PC-3 (cell line): ENCODE data around the gene DNAJC6. TPM values are rescaled to one million over a fixed set of nuclear protein-coding genes. Genes with fewer than 3 reads are reported as not detected.

Experiments
- ATAC-seq: fragments of 200-7000 bp; cut with Tn5 transposase; 2 replicates; pipeline ENCODE4 v1.9.1; 2020; ENCODE audit warnings: mild to moderate bottlenecking, moderate library complexity
- BruUV-seq: library from RNA; stranded (reverse); fragments of 400-500 nt; replicated peaks from 2 replicates; lab custom pipeline; 2021; lab: Mats Ljungman, UMichigan
- CTCF ChIA-PET: fragments of 300-600 bp; sonication (Branson Sonifier 250); formaldehyde crosslinking; loops from one replicate; lab custom pipeline; 2022; ENCODE audit warnings: antibody characterized with exemption; lab: Charles Lee
- POLR2A ChIA-PET: fragments of 300-600 bp; sonication (Branson Sonifier 250); formaldehyde crosslinking; loops from one replicate; lab custom pipeline; 2022; ENCODE audit warnings: antibody characterized with exemption; ENCODE audit not compliant: unreplicated experiment; lab: Charles Lee
- DNase-seq: peaks from one replicate; pipeline ENCODE4 v3.0.0-alpha.2; 2015
- H2AFZ ChIP-seq: fragments of 300-600 bp; sonication (generic); 2 replicates; pipeline ENCODE4 v1.6.0; 2016; ENCODE audit warnings: antibody characterized with exemption, low read length
- H3F3A ChIP-seq: fragments of 300-600 bp; sonication (generic); one replicate; pipeline ENCODE4 v1.6.0; 2017; ENCODE audit warnings: antibody characterized with exemption, low read length, control low read depth, mild to moderate bottlenecking; ENCODE audit not compliant: unreplicated experiment
- H3K27ac ChIP-seq: fragments of 300-600 bp; sonication (generic); 2 replicates; pipeline ENCODE4 v1.5.1; 2016; ENCODE audit warnings: mild to moderate bottlenecking, low read length
- H3K27me3 ChIP-seq: fragments of 300-600 bp; sonication (generic); 2 replicates; pipeline ENCODE4 v1.6.1; 2016; ENCODE audit warnings: low read length, mixed read lengths
- H3K36me3 ChIP-seq: fragments of 300-600 bp; sonication (generic); 2 replicates; pipeline ENCODE4 v1.6.1; 2016; ENCODE audit warnings: low read depth, mixed run types, low read length, mixed read lengths
- H3K4me1 ChIP-seq: fragments of 300-600 bp; sonication (generic); 2 replicates; pipeline ENCODE4 v1.5.1; 2016; ENCODE audit warnings: low read length; ENCODE audit not compliant: insufficient read depth
- H3K4me2 ChIP-seq: fragments of 300-600 bp; sonication (generic); 2 replicates; pipeline ENCODE4 v1.6.0; 2016; ENCODE audit warnings: low read length
- H3K4me3 ChIP-seq: fragments of 300-600 bp; sonication (generic); 2 replicates; pipeline ENCODE4 v1.5.1; 2016; ENCODE audit warnings: mild to moderate bottlenecking, low read length, mixed read lengths
- H3K79me2 ChIP-seq: fragments of 300-600 bp; sonication (generic); 2 replicates; pipeline ENCODE4 v1.6.1; 2017; ENCODE audit warnings: low read length, mixed read lengths
- H3K9ac ChIP-seq: fragments of 300-600 bp; sonication (generic); 2 replicates; pipeline ENCODE4 v1.6.0; 2016; ENCODE audit warnings: mild to moderate bottlenecking, low read length
- H3K9me2 ChIP-seq: fragments of 300-600 bp; sonication (generic); replicated peaks from 2 replicates; pipeline ENCODE4 v1.6.1; 2016; ENCODE audit warnings: mixed run types, low read length, mixed read lengths
- H3K9me3 ChIP-seq: fragments of 300-600 bp; sonication (generic); 2 replicates; pipeline ENCODE4 v1.6.1; 2016; ENCODE audit warnings: low read length, mixed read lengths
- H4K20me1 ChIP-seq: fragments of 300-600 bp; sonication (generic); 2 replicates; pipeline ENCODE4 v1.6.1; 2016; ENCODE audit warnings: low read length, mixed read lengths
- CTCF ChIP-seq: fragments of 300-600 bp; sonication (generic); conservative IDR thresholded peaks from 2 replicates; pipeline ENCODE4 v1.5.1; 2017; ENCODE audit warnings: antibody characterized with exemption, low read depth, mild to moderate bottlenecking, low read length
- EZH2 ChIP-seq: fragments of 300-600 bp; sonication (generic); IDR thresholded peaks from one replicate; pipeline ENCODE4 v1.6.1; 2017; ENCODE audit warnings: antibody characterized with exemption, mild to moderate bottlenecking, low read length; ENCODE audit not compliant: unreplicated experiment
- EZH2phosphoT487 ChIP-seq: fragments of 300-600 bp; sonication (generic); IDR thresholded peaks from 2 replicates; pipeline ENCODE4 v1.6.1; 2018; ENCODE audit warnings: mild to moderate bottlenecking, antibody characterized with exemption, low read length, borderline replicate concordance
- intact Hi-C: fragments of 100-400 bp; cut with micrococcal nuclease; formaldehyde crosslinking; loops from 2 replicates; pipeline ENCODE4 v1.9.0; 2023
- total RNA-seq: library from RNA; depleted of rRNA; stranded (reverse); fragments of >200 nt; gene quantifications from 2 replicates; pipeline ENCODE4 v1.2.3, GENCODE V29; 2014

Gene DNAJC6
- total RNA-seq, 1 experiment from 2014 or later, result 3.0 TPM

GRCh38 chr1:65437616-65438015 lies 128.3 kb downstream of the DNAJC6 start:
- no peak for ATAC-seq
- intact Hi-C loops, result no loop called here
- Histone ChIP-seq H3K4me1 (no peaks in the 10 kb centered on the region), H3K4me3 (no peak overlapping the region), H4K20me1 (no peaks in the 10 kb centered on the region), H3K4me2 (no peak overlapping the region), H3K27ac (no peak overlapping the region), H3F3A (no peaks in the 10 kb centered on the region), H3K27me3 (no peaks in the 10 kb centered on the region), H2AFZ (no peak overlapping the region), H3K79me2 (no peaks in the 10 kb centered on the region), H3K9ac (no peak overlapping the region), H3K36me3 (no peaks in the 10 kb centered on the region), H3K9me2 (no peaks in the 10 kb centered on the region), H3K9me3 (no peaks in the 10 kb centered on the region)
- ChIA-PET POLR2A (no interaction called here), CTCF (no interaction called here)
- no peak for DNase-seq
- no peak for TF ChIP-seq EZH2
- BruUV-seq, result no TSS peak

- Histone ChIP-seq H2AFZ (no peak overlapping the region), H3K27ac (no peak overlapping the region), H4K20me1 (no peaks in the 10 kb centered on the region), H3K79me2 (no peaks in the 10 kb centered on the region), H3K27me3 (peaks cover 5% of the 10 kb centered on the region; the same call in 1 of the 2 replicates), H3K4me3 (no peak overlapping the region), H3K9me3 (no peaks in the 10 kb centered on the region), H3K36me3 (no peaks in the 10 kb centered on the region), H3K9ac (no peak overlapping the region), H3K9me2 (no peaks in the 10 kb centered on the region), H3K4me2 (no peak overlapping the region), H3K4me1 (no peaks in the 10 kb centered on the region), H3F3A (no peaks in the 10 kb centered on the region)
- no peak for ATAC-seq
- DNase-seq, result no peak
- TF ChIP-seq EZH2phosphoT487, result no peak
- no peak for TF ChIP-seq CTCF
- no peak for TF ChIP-seq EZH2
- CTCF ChIA-PET, result no interaction called here
- intact Hi-C loops, result no loop called here
- no TSS peak for BruUV-seq
- POLR2A ChIA-PET, result interaction anchor here (0.7 kb wide), 1 partner anchor 10 kb away, joined by 38 read pairs; no protein-coding TSS in a partner anchor
These were observed 131.1 kb downstream of the DNAJC6 start for GRCh38 chr1:65440322-65440900.

- H4K20me1 ChIP-seq, result no peaks in the 10 kb centered on the region
- H2AFZ ChIP-seq, result no peak overlapping the region
- H3K27me3 ChIP-seq, result peaks cover 5% of the 10 kb centered on the region; the same call in 1 of the 2 replicates
- H3K79me2 ChIP-seq, result no peaks in the 10 kb centered on the region
- ChIA-PET POLR2A (interaction anchor here (0.7 kb wide), 1 partner anchor 9 kb away, joined by 3 read pairs; no protein-coding TSS in a partner anchor), CTCF (no interaction called here)
- no peak for DNase-seq
- no peak for ATAC-seq
- no peak overlapping the region for H3K4me2 ChIP-seq
- H3K9ac ChIP-seq, result no peak overlapping the region
- BruUV-seq, result no TSS peak
- no peak for TF ChIP-seq CTCF
- TF ChIP-seq EZH2phosphoT487, result no peak
- no peak for TF ChIP-seq EZH2
- H3K9me2 ChIP-seq, result no peaks in the 10 kb centered on the region
- no peaks in the 10 kb centered on the region for H3F3A ChIP-seq
- H3K27ac ChIP-seq, result no peak overlapping the region
- no peaks in the 10 kb centered on the region for H3K9me3 ChIP-seq
- H3K36me3 ChIP-seq, result no peaks in the 10 kb centered on the region
- intact Hi-C loops, result no loop called here
- H3K4me3 ChIP-seq, result no peak overlapping the region
- no peaks in the 10 kb centered on the region for H3K4me1 ChIP-seq
These were observed 131.6 kb downstream of the DNAJC6 start for GRCh38 chr1:65440915-65441314.
